HG03575 (cell line): ENCODE data around the gene A3GALT2.
"Not testable (repeated sequence)": the region's sequence is repeated elsewhere in the genome, so short reads cannot be mapped to it uniquely, and the experiment has no call there.

ENCODE experiments used
- ATAC-seq: cut with Tn5 transposase; IDR thresholded peaks from one replicate; pipeline ENCODE4 v1.9.1; 2021; ENCODE audit not compliant: unreplicated experiment, insufficient number of reproducible peaks, low FRiP score; ENCODE audit errors: extremely low read depth

A3GALT2 gene

GRCh38 chr1:33299461-33300155, 21.3 kb downstream of the A3GALT2 start:
- ATAC-seq, result no peak

GRCh38 chr1:33298623-33299277, 22.1 kb downstream of the A3GALT2 start:
- ATAC-seq, result no peak

- no peak for ATAC-seq
Measured at GRCh38 chr1:33297911-33298622, 22.8 kb downstream of the A3GALT2 start.

DNA sequence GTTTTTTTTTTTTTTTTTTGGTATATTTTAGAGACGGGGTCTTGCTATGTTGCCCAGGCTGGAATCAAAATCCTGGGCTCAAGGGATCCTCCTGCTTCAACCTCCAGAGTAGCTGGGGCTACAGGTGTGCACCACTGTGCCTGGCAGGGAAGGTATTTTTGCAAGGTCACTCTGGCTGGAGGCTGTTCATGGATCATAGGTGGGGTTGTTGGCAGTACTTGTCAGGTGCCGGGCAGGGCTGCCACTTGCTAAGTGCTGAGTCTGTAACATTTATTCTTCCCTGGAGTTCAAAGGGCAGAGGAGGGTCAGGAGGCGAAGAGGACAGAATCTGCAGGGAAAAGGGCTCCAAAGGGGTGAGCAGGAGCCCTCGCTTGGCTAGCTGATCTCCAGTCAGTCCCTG, 24.1 kb downstream of the A3GALT2 start:
- ATAC-seq, result no peak

GRCh38 chr1:33296082-33296458, 24.8 kb downstream of the A3GALT2 start:
- ATAC-seq, result no peak

DNA sequence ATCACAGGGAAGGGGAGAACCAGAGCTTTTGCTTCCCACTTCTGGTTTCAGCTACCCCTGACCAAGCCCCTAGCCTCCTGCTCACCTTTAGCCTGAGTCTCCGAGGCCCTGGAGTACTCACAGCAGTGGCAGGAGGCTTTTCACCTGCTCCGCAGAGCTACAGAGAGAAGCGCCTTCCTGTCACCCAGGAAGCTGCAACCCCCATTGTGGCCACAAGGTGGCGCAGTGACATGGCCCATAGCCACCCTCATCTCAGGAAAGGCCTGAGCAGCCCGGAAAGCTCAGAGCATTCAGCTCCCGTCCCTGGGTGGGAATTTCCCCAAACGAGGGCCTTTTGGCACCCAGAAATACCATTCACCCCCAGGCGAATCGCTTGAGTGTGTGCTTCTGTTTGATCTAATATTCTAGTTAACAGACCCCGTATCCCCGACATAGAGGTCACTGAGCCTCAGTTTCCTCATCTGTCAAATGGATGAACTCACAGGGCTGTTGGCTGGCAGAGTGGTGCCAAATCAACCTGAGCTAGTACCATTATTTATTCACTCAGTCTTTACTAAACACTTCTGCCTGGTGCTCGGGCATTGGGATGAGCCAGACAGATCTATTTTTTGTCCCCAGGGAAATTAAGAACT, 25.3 kb downstream of the A3GALT2 start:
- ATAC-seq, result no peak

GRCh38 chr1:33295023-33295422, 25.9 kb downstream of the A3GALT2 start:
- ATAC-seq, result no peak

DNA sequence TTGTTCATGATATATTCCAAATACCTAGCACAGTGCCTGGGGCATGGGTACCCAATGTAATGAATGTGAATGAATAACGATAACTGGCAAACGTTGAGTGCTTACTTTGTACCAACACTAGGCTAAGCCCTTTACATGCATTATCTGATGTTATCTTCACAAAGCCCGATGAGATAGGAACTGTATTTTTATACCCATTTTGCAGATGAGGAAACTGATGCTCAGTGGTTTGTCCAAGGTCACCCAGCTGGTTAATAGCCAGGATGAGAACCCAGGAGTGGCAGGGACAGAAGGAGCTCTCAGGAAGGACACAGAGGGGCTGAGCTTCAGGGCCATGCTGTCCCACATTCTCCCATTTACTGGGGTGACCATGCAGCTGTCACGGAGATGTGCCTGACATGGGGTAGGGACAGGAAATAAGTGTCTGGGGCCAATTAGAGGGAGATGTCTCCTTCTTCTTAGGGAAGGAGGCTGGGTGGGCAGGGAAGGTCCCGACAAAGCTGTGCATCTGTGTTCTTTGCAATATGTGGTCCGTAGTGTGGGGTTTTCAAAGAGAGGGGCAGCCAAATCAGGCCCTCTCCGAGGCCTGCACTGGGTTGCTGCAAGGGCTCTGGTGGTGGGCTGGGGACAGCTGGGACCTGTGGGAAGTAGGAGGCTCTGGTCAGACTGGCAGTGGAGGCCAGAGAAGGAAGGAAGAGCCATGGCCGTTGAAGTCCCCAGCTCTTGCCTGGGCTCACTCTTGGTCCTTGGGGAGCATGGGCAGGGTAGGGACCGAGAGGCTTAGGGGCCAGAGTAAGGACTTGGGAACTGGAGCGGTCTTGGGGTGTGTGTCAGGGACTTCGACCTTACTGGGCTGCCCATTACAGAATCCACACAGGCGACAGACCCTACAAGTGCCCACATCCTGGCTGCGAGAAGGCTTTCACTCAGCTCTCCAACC, 26.6 kb downstream of the A3GALT2 start:
- ATAC-seq, result no peak

- no peak for ATAC-seq
Measured at GRCh38 chr1:33292726-33293340, 28.1 kb downstream of the A3GALT2 start.

DNA sequence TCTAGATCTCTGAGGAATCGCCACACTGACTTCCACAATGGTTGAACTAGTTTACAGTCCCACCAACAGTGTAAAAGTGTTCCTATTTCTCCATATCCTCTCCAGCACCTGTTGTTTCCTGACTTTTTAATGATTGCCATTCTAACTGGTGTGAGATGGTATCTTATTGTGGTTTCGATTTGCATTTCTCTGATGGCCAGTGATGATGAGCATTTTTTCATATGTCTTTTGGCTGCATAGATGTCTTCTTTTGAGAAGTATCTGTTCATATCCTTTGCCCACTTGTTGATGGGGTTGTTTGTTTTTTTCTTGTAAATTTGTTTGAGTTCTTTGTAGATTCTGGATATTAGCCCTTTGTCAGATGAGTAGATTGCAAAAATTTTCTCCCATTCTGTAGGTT, 30.3 kb downstream of the A3GALT2 start:
- not testable (repeated sequence) for ATAC-seq

DNA sequence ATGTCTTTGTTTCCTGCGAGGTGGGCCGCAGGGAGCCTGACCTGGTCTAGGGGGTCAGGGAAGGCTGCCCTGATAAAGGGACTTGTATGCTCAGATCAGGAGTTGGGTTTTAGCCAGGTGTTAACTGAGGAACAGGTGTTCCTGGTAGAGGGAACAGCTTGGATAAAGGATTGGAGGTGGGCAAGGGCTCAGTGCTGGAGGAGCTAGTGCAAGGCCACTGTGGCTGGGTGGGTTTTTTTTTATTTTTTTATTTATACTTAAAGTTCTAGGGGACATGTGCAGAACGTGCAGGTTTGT, 31.1 kb downstream of the A3GALT2 start:
- ATAC-seq, result no peak

DNA sequence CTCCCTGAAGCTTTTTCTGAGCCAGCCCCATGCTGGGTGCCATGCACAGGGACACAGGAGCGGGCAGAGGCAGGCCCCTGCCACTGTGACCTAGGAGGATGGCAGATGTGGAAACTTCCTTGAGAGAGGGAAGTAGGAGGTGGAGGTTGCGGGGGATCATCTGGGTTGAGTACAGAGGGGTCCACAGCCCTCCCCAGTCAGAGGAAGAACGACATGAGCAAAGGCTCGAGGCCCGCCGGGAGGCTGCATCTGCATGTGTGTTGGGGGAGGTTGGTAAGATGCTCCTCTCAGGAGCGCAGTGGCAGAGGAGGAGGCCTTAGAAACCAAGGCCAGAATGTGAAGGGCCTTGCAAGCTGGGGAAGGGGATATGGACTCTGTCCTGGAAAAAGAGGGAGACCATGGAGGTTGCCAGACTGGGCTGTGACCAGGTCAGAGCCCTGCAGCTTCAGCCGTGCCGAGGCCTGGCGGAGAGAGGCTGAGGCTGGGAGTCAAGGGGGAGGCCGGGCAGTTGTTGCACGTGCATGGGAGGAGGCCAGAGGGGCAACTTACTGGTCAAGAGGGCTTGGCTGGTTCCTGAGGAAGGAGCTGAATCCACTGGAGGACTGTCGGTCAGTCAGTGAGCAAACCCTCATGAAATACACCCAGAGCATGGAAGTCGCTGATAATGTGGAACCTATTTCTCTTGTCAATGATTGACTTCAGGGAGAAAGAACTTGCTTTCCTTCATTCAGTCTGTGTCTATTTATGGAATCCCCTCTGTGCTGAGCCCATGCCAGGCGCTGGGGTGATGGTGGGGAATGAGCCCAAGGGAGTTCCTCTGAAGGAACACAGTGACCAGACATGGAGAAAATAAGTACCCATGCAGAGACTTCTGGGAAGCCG, 31.7 kb downstream of the A3GALT2 start:
- ATAC-seq, result no peak

DNA sequence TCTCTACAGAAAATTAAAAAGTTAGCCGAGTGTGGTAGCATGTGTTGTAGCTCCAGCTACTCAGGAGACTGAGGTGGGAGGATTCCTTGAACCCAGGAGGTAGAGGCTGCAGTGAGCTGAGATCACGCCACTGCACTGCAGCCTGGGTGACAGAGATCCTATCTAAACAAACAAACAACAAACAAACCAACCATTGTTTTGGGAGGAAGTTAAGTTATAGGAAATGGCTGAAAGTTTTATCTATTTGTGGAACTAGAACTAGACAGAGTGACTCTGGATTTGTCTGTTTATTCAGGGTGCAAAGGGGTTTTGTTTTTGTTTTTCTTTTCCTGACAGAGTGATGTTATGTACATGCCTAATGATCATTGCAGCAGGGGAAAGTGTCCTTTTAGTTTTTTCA, 33.6 kb downstream of the A3GALT2 start:
- ATAC-seq, result no peak

DNA sequence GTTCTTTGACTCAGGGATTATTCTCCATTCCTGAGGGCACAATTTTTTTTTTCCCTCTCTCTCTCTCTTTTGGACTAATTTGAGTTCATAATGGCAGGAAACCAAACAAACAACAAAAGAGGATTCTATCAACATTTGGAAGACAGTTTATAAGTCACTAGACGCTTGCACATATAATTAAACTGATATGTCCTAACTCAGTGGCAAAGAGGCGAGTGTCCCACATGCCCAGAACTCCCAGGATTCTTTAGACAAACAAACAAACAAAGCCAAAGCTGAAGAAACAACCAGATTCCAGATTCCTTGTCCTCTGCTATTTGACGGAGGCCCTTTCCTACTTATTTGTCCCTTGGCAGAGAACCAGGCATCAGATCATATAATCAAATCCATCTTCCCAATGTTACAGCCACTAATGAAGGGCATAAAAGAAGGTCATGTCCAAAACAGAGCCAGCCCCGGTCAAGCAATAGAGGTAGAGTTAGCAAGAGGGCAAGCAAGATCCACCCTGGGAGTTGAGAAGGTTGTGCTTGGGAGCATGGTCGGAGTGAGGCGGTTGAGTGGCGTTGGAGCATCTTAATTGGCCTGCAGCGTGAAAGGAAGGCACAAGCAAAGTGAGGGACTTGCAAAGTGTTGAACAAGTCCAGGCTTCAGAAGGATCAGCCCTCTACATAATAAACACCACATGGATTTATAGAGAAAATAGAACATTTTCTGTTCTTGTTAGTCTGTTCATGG, 34.3 kb downstream of the A3GALT2 start:
- no peak for ATAC-seq

- no peak for ATAC-seq
Measured at GRCh38 chr1:33284049-33284448, 36.8 kb downstream of the A3GALT2 start.

- no peak for ATAC-seq
Measured at GRCh38 chr1:33282791-33283190, 38.1 kb downstream of the A3GALT2 start.
